ENCODE data around the gene P2RY4. TPM values are rescaled to one million over a fixed set of nuclear protein-coding genes. Genes with fewer than 3 reads are reported as not detected.

The P2RY4 gene
- polyA plus RNA-seq, 1 donor (not counting 4 experiments of a cell fraction or from before 2014, with no cell fraction given), result not detected

DNA sequence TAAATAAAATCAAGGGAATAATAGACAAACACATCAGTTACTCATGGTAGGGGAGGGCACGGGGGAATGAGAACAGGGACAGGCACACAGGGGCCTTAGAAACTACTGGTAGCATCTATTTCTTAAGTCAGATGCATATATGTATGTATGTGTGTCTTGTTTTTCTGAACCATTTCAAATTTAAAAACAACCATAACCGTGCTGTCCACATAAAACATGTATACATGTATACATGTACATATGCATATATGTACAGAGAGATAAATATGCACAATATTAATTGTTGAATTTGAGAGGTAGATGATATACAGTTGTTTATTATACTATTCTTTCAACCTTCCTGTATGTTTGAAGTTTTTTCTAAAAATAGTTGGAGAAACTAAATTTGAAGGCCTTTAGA lies 33.3 kb downstream of the P2RY4 start:
- H3K27ac ChIP-seq (ENCODE audit: control insufficient read depth, insufficient read depth, low read length), result no peak overlapping the region
- no peaks in the 10 kb centered on the region for H3K36me3 ChIP-seq (ENCODE audit: control insufficient read depth in 2 of 2, extremely low read depth in 1 of 2, insufficient read depth in 2 of 2, low read length in 2 of 2)
- H3K79me2 ChIP-seq (ENCODE audit: control insufficient read depth, insufficient read depth, low read length), result no peaks in the 10 kb centered on the region
- no peaks in the 10 kb centered on the region for H3K4me1 ChIP-seq (ENCODE audit: control insufficient read depth, extremely low read depth, insufficient read depth, low read length)
- H2AFZ ChIP-seq (ENCODE audit: control insufficient read depth, low read length), result no peak overlapping the region
- no peak overlapping the region for H3K9ac ChIP-seq (ENCODE audit: control insufficient read depth, extremely low read depth, insufficient read depth, low read length)
- no peaks in the 10 kb centered on the region for H4K20me1 ChIP-seq (ENCODE audit: control insufficient read depth, extremely low read depth, insufficient read depth, low read length)
- H3K4me2 ChIP-seq (ENCODE audit: control insufficient read depth, extremely low read depth, insufficient read depth, low read depth, low read length), result no peak overlapping the region
- TF ChIP-seq, protein P1, sequence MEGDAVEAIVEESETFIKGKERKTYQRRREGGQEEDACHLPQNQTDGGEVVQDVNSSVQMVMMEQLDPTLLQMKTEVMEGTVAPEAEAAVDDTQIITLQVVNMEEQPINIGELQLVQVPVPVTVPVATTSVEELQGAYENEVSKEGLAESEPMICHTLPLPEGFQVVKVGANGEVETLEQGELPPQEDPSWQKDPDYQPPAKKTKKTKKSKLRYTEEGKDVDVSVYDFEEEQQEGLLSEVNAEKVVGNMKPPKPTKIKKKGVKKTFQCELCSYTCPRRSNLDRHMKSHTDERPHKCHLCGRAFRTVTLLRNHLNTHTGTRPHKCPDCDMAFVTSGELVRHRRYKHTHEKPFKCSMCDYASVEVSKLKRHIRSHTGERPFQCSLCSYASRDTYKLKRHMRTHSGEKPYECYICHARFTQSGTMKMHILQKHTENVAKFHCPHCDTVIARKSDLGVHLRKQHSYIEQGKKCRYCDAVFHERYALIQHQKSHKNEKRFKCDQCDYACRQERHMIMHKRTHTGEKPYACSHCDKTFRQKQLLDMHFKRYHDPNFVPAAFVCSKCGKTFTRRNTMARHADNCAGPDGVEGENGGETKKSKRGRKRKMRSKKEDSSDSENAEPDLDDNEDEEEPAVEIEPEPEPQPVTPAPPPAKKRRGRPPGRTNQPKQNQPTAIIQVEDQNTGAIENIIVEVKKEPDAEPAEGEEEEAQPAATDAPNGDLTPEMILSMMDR (optimal IDR thresholded peaks at IDR 0.05 in 1 of 3, IDR thresholded peaks at IDR 0.05 in 1 of 3, conservative IDR thresholded peaks at IDR 0.05 in 1 of 3; ENCODE audit: extremely low read depth in 1 of 3, insufficient read depth in 2 of 3, low read length in 3 of 3), result no peak
- no peak for TF ChIP-seq EZH2 (IDR thresholded peaks at IDR 0.05; ENCODE audit: low read length)
- dilution Hi-C loops (cut with MboI; ENCODE audit: extremely low pct_ligation_motif_present, low sequenced_read_pairs), result no loop called here
- DNase-seq (ENCODE audit: low read depth, low spot score) (no peak), FAIRE-seq (no peak)
- no peak overlapping the region for H3K4me3 ChIP-seq (ENCODE audit: control insufficient read depth in 2 of 3, extremely low read depth in 1 of 3, insufficient read depth in 2 of 3, low read depth in 1 of 3, low read length in 3 of 3)
- H3K9me3 ChIP-seq (ENCODE audit: control insufficient read depth, low read depth, low read length), result no peaks in the 10 kb centered on the region
- no peaks in the 10 kb centered on the region for H3K9me1 ChIP-seq (ENCODE audit: control insufficient read depth, extremely low read depth, insufficient read depth, low read length)
- H3K27me3 ChIP-seq (ENCODE audit: control insufficient read depth, extremely low read depth, insufficient read depth, low read length), result no peaks in the 10 kb centered on the region

DNA sequence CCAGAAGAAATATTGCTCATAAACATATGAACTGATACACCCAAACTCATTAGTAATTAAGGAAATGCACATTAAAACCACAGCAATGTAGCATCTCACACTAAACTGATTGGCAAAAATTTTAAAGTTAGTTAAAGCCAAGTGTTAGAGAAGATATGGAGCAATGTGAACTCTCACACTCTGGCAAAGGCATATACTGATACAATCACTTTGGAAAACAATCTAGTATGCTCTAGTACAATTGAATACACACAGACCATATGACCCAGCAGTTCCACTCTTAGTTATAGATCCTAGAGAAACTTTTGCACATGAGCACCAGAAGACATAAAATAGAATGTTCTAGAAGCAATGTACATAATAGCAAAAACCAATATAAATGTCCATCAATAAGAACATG lies 34.0 kb downstream of the P2RY4 start:
- no peak overlapping the region for H2AFZ ChIP-seq (ENCODE audit: control insufficient read depth, low read length)
- dilution Hi-C loops (cut with MboI; ENCODE audit: extremely low pct_ligation_motif_present, low sequenced_read_pairs), result no loop called here
- H3K4me1 ChIP-seq (ENCODE audit: control insufficient read depth, extremely low read depth, insufficient read depth, low read length), result no peaks in the 10 kb centered on the region
- H3K27ac ChIP-seq (ENCODE audit: control insufficient read depth, insufficient read depth, low read length), result no peak overlapping the region
- H3K9ac ChIP-seq (ENCODE audit: control insufficient read depth, extremely low read depth, insufficient read depth, low read length), result no peak overlapping the region
- TF ChIP-seq EZH2 (IDR thresholded peaks at IDR 0.05; ENCODE audit: low read length), result no peak
- TF ChIP-seq, protein P1 (optimal IDR thresholded peaks at IDR 0.05 in 1 of 3, IDR thresholded peaks at IDR 0.05 in 1 of 3, conservative IDR thresholded peaks at IDR 0.05 in 1 of 3; ENCODE audit: extremely low read depth in 1 of 3, insufficient read depth in 2 of 3, low read length in 3 of 3), result no peak
- H3K9me1 ChIP-seq (ENCODE audit: control insufficient read depth, extremely low read depth, insufficient read depth, low read length), result no peaks in the 10 kb centered on the region
- H3K4me3 ChIP-seq (ENCODE audit: control insufficient read depth in 2 of 3, extremely low read depth in 1 of 3, insufficient read depth in 2 of 3, low read depth in 1 of 3, low read length in 3 of 3), result no peak overlapping the region
- FAIRE-seq (no peak), DNase-seq (ENCODE audit: low read depth, low spot score) (no peak)
- H3K36me3 ChIP-seq (ENCODE audit: control insufficient read depth in 2 of 2, extremely low read depth in 1 of 2, insufficient read depth in 2 of 2, low read length in 2 of 2), result no peaks in the 10 kb centered on the region
- no peaks in the 10 kb centered on the region for H3K27me3 ChIP-seq (ENCODE audit: control insufficient read depth, extremely low read depth, insufficient read depth, low read length)
- H3K9me3 ChIP-seq (ENCODE audit: control insufficient read depth, low read depth, low read length), result no peaks in the 10 kb centered on the region
- no peaks in the 10 kb centered on the region for H3K79me2 ChIP-seq (ENCODE audit: control insufficient read depth, insufficient read depth, low read length)
- H4K20me1 ChIP-seq (ENCODE audit: control insufficient read depth, extremely low read depth, insufficient read depth, low read length), result no peaks in the 10 kb centered on the region
- H3K4me2 ChIP-seq (ENCODE audit: control insufficient read depth, extremely low read depth, insufficient read depth, low read depth, low read length), result no peak overlapping the region
